OCI-LY7 (cell line): Measurements from ENCODE around the gene C1orf167.

Experiments
- EZH2phosphoT487 ChIP-seq: fragments of 200-600 bp; sonication (generic); IDR thresholded peaks from 2 replicates; pipeline ENCODE4 v1.6.1; 2018; ENCODE audit warnings: low read depth, borderline replicate concordance, mild to moderate bottlenecking, mixed run types, antibody characterized with exemption, low read length, moderate library complexity, mixed read lengths
- TF ChIP-seq, protein P1 (sequence below): fragments of 200-600 bp; sonication (generic); conservative IDR thresholded peaks from 2 replicates; pipeline ENCODE4 v1.5.1; 2014; ENCODE audit warnings: mild to moderate bottlenecking, antibody characterized with exemption, low read length, moderate library complexity, mixed read lengths

DNA sequence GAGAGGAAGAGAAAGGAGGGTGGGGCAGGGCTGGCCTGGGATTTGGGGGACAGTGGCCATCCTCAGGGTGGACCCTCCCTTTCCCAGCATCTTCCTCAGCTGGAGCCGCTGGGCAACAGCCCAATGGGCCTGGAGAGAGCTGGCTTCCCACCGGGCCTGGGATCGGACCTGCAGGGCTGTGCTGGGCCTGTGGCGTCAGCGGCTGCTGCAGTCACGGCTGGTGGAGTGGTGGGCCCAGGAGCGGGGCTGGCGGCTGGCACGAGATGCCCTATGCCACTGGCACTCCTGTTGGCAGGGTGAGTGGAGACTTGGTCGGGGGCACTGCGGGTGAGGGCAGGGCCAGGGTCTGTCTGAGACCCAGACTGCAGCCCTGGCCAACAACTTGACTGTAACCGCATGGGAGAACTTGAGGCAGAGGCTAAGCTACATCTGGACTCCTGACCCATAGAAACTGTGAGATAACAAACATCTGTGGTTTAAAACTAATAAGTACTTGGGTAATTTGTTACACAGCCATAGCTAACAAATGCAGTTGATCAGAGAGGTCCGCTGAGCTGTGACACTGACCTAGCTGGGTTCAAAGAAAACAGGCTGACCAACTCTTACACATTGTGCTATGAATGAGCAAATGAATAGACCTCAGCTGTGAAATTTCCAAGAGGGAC, 17.9 kb downstream of the C1orf167 start:
- TF ChIP-seq, protein P1, sequence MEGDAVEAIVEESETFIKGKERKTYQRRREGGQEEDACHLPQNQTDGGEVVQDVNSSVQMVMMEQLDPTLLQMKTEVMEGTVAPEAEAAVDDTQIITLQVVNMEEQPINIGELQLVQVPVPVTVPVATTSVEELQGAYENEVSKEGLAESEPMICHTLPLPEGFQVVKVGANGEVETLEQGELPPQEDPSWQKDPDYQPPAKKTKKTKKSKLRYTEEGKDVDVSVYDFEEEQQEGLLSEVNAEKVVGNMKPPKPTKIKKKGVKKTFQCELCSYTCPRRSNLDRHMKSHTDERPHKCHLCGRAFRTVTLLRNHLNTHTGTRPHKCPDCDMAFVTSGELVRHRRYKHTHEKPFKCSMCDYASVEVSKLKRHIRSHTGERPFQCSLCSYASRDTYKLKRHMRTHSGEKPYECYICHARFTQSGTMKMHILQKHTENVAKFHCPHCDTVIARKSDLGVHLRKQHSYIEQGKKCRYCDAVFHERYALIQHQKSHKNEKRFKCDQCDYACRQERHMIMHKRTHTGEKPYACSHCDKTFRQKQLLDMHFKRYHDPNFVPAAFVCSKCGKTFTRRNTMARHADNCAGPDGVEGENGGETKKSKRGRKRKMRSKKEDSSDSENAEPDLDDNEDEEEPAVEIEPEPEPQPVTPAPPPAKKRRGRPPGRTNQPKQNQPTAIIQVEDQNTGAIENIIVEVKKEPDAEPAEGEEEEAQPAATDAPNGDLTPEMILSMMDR, result no peak
- no peak for TF ChIP-seq EZH2phosphoT487
